Lower leg skin (tissue), 3 donors: ENCODE measurements around the gene FRS3.

Source experiments
- CTCF ChIP-seq, 3 donors: fragments of 450-650 bp; IDR thresholded peaks; one replicate each; pipeline ENCODE4 v1.5.1; 2016; ENCODE audit warnings: antibody characterized with exemption in 3 of 3, mild to moderate bottlenecking in 3 of 3, moderate library complexity in 2 of 3
- POLR2A ChIP-seq, 2 donors: fragments of 450-650 bp; IDR thresholded peaks; one replicate each; pipeline ENCODE4 v1.6.1; 2016 to 2017; ENCODE audit warnings: antibody characterized with exemption in 2 of 2, mild to moderate bottlenecking in 1 of 2, moderate library complexity in 1 of 2

GRCh38 chr6:41778895-41779294 is 805 bp downstream of the FRS3 start:
- no peak for TF ChIP-seq CTCF (IDR thresholded peaks at IDR 0.05)
- no peak for TF ChIP-seq POLR2A (IDR thresholded peaks at IDR 0.05)
